OCI-LY3 (cell line): ENCODE results near the gene RPRD2.
"Not testable (repeated sequence)": the region's sequence is repeated elsewhere in the genome, so short reads cannot be mapped to it uniquely, and the experiment has no call there.

Experiments used
- EZH2phosphoT487 ChIP-seq: fragments of 200-600 bp; shearing (Covaris generic); IDR thresholded peaks from 2 replicates; pipeline ENCODE4 v1.6.1; 2018; ENCODE audit warnings: antibody characterized with exemption, mixed run types, low read depth
- TF ChIP-seq, protein P1 (sequence below): fragments of 200-600, 300-600 bp; sonication (generic); IDR thresholded peaks from 2 replicates; pipeline ENCODE4 v1.5.1; 2014; ENCODE audit warnings: antibody characterized with exemption, low read length, low read depth

DNA sequence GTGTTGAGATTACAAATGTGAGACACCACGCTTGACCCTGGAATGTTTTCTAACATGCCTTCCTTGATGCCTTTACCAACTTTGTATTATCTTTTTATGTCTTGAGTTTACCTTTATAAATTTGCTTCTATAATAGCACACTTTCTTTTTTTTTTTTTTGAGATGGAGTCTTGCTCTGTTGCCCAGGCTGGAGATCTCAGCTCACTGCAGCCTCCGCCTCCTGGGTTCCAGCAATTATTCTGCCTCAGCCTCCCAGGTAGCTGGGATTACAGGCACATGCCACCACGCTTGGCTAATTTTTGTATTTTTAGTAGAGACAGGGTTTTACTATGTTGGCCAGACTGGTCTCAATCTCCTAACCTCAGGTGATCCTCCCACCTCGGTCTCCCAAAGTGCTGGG, 49.3 kb upstream of the RPRD2 start:
- TF ChIP-seq, protein P1, sequence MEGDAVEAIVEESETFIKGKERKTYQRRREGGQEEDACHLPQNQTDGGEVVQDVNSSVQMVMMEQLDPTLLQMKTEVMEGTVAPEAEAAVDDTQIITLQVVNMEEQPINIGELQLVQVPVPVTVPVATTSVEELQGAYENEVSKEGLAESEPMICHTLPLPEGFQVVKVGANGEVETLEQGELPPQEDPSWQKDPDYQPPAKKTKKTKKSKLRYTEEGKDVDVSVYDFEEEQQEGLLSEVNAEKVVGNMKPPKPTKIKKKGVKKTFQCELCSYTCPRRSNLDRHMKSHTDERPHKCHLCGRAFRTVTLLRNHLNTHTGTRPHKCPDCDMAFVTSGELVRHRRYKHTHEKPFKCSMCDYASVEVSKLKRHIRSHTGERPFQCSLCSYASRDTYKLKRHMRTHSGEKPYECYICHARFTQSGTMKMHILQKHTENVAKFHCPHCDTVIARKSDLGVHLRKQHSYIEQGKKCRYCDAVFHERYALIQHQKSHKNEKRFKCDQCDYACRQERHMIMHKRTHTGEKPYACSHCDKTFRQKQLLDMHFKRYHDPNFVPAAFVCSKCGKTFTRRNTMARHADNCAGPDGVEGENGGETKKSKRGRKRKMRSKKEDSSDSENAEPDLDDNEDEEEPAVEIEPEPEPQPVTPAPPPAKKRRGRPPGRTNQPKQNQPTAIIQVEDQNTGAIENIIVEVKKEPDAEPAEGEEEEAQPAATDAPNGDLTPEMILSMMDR = not testable (repeated sequence)
- TF ChIP-seq EZH2phosphoT487 = not testable (repeated sequence)
